Measurements from ENCODE around the gene ASMT.

DNA sequence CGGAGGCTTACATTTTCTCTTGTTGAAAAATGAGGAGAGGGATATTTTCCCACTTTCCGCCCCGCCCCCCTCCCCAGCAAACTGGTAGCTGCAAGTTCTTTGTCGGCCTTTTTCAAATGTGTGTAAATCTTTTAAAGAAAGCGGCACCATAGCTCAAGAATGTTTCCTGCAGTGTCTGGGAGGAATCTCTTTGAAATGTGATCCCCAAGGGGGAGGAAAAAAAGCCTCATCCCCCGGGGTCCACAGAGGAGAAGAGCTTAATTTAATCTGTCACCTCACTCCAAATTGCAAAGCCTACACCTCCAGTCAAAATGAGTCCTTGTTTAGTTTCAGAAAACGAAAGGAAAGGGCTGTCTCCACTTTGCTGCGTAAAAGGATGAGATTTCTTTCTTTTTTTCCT, 34.8 kb downstream of the ASMT start:
- TF ChIP-seq CTCF (IDR thresholded peaks at IDR 0.05; ENCODE audit: insufficient read depth, low read length) (no peak), POLR2AphosphoS5 (IDR thresholded peaks at IDR 0.05; ENCODE audit: low read depth) (no peak), GABPA (IDR thresholded peaks at IDR 0.05; ENCODE audit: low read depth) (no peak)

Data from HL-60 (cell line).